Activated T-cell treated with anti-CD3 and anti-CD28 coated beads for 24 hours (primary cell): Measurements from ENCODE around the gene OAS2.
"Not testable (repeated sequence)": the region's sequence is repeated elsewhere in the genome, so short reads cannot be mapped to it uniquely, and the experiment has no call there.

Experiments used
- DNase-seq: peaks from one replicate; pipeline ENCODE4 v3.0.0-alpha.2; 2020; ENCODE audit warnings: low read depth

Gene OAS2

GRCh38 chr12:112948806-112949205 lies 29.5 kb upstream of the OAS2 start:
- DNase-seq: no peak

GRCh38 chr12:112950701-112951100 lies 27.6 kb upstream of the OAS2 start:
- DNase-seq: no peak

DNA sequence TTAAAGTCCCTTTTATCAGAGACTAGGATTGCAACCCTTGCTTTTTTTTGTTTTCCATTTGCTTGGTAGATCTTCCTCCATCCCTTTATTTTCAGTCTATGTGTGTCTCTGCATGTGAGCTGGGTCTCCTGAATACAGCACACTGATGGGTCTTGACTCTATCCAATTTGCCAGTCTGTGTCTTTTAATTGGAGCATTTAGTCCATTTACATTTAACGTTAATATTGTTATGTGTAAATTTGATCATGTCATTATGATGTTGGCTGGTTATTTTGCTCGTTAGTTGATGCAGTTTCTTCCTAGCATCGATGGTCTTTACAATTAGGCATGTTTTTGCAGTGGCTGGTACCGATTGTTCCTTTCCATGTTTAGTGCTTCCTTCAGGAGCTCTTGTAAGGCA lies 21.2 kb upstream of the OAS2 start:
- DNase-seq: not testable (repeated sequence)

- DNase-seq: no peak
Observed at GRCh38 chr12:112961074-112961473, 17.2 kb upstream of the OAS2 start.

DNA sequence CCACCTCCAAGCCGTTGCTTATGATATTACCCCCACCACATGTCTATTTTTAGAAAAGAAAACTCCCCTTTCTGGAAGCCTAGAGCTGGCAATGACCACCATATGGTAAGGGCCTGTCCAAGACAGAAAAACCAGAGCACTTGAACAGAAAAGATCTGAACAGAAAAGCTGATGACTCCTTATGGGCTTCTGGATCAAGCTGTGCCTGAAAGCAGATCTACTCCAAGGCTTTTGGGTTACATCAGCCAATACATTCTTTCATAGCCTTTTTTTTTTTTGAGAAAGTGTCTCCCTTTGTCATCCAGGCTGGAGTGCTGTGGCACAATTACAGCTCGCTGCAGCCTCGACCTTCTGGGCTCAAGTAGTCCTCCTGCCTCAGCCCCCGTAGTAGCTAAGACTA lies 16.8 kb upstream of the OAS2 start:
- no peak for DNase-seq

GRCh38 chr12:112962561-112962960 lies 15.8 kb upstream of the OAS2 start:
- no peak for DNase-seq

DNA sequence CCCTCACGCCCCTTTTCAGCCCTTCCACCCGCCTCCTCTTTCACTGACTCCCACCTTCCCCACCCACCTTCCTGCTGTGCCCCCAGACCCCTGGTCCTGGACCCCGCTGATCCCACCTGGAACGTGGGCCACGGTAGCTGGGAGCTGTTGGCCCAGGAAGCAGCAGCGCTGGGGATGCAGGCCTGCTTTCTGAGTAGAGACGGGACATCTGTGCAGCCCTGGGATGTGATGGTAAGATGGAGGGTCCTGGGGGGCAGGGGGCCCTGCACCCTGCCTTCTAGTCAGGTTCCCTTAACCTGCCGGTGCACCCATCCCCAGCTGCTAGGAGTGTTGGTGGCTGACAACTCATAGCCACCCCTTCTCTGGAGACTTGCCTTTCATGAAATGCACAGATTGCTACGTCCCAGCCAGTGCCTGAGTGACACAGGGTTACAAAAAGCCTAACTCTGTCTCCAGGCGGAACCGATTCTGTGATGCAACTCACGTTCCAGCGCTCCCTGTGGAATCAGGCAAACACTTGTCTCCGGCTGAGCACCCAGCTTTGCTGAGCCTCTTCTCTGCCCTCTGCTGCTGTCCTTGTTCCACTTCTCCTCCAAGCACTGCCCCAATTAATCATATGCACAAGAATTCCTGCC lies 15.0 kb upstream of the OAS2 start:
- no peak for DNase-seq

DNA sequence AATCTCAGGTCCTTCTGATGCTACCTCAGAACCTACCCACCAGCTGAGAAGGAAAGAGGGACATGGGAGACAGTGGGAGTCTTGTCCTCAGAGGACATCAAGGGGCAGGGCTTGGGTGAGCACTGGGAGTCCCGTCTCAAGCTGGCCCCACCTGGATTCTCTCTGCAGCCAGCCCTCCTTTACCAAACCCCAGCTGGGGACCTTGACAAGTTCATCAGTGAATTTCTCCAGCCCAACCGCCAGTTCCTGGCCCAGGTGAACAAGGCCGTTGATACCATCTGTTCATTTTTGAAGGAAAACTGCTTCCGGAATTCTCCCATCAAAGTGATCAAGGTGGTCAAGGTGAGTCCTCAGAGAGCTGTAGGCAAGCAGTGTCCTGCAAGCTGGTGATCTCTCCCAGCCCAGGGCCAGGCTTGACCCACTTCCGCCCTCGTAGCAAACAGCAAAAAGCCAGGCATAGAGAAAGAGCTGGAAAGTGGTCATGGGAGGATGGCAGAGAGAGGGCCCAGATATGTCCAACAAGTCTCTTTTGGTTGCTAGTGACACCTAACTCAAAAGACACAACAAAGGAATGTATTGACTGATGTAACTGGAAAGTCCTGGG lies 14.2 kb upstream of the OAS2 start:
- no peak for DNase-seq

GRCh38 chr12:112964915-112965314 lies 13.4 kb upstream of the OAS2 start:
- DNase-seq: no peak

DNA sequence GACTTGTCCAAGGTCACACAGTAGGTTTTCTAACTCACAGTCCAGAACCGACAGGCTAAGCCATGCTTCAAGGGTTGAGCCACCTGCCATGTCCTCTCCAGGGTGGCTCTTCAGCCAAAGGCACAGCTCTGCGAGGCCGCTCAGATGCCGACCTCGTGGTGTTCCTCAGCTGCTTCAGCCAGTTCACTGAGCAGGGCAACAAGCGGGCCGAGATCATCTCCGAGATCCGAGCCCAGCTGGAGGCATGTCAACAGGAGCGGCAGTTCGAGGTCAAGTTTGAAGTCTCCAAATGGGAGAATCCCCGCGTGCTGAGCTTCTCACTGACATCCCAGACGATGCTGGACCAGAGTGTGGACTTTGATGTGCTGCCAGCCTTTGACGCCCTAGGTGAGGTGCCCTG lies 12.7 kb upstream of the OAS2 start:
- DNase-seq: no peak

GRCh38 chr12:112967306-112967705 lies 11.0 kb upstream of the OAS2 start:
- no peak for DNase-seq

DNA sequence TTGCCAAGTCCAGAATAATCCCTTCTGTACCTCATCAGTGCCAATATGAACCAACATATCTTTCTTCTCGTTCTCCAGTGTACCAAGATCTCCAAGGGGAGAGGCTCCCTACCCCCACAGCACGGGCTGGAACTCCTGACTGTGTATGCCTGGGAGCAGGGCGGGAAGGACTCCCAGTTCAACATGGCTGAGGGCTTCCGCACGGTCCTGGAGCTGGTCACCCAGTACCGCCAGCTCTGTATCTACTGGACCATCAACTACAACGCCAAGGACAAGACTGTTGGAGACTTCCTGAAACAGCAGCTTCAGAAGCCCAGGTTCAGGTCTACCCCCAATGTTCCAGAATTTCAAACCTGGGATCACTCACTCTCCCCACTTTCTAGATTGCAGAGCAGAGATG lies 10.5 kb upstream of the OAS2 start:
- no peak for DNase-seq

GRCh38 chr12:112969547-112970306 lies 8.6 kb upstream of the OAS2 start:
- DNase-seq: no peak

GRCh38 chr12:112970391-112970790 lies 7.9 kb upstream of the OAS2 start:
- no peak for DNase-seq

GRCh38 chr12:112971248-112971647 lies 7.1 kb upstream of the OAS2 start:
- no peak for DNase-seq

DNA sequence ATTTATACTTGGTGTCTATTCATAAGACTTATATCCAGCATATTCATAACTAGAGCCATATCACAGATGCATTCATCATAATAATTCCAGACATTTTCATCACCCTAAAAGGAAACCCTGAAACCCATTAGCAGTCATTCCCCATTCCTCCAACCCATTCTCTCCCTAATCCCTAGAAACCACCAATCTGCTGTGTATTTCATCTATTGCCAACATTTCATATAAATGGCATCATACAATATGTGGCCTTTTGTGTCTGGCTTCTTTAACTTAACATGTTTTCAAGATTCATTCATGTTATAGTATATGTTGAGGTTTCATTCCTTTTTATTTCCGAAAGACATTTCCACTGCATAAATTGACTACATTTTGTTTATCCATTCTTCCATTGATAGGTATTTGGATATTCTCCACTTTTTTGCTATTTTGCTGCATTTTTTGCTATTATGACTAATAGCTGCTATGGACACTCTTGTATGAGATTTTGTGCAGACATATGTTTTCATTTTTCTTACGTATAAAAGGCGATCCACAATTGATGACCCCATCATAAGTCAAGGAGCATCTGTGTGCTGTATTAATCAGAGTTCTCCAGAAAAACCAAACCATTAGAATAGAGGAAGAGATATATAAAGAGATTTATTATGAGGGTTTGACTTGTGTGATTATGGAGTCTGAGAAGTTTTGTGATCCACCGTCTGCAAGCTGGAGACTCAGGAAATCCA lies 5.1 kb upstream of the OAS2 start:
- DNase-seq: no peak

DNA sequence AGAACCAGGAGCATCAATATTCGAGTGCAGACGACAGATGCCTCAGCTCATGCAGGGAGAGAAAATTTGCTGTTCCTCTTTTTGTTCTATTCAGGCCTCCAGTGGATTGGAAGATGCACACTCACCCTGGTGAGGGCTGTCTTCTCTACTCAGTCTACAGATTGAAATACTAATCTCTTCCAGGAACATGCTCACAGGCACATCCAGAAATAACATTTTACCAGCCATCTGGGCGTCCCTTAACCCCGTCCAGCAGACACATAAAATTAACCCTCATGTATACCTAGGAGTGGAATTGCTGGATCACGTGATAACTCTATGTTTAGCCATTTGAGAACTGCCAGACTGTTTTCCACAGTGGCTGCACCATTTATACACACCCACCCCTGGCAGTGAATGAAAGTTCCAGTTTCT lies 4.5 kb upstream of the OAS2 start:
- DNase-seq: no peak

- no peak for DNase-seq
Observed at GRCh38 chr12:112974904-112975303, 3.4 kb upstream of the OAS2 start.

- no peak for DNase-seq
Observed at GRCh38 chr12:112977139-112977538, 1.2 kb upstream of the OAS2 start.

GRCh38 chr12:112977641-112978040 lies 678 bp upstream of the OAS2 start:
- no peak for DNase-seq

GRCh38 chr12:112979041-112979680 lies 842 bp downstream of the OAS2 start:
- no peak for DNase-seq

- no peak for DNase-seq
Observed at GRCh38 chr12:112980491-112981158, 2.3 kb downstream of the OAS2 start.
